GM10248 (cell line): Measurements from ENCODE around the gene FBXO30.

Source experiments
- CTCF ChIA-PET: fragments of 300-600 bp; sonication (Branson Sonifier 250); formaldehyde crosslinking; extraction: SDS; loops from one replicate; lab custom pipeline; 2021; ENCODE audit warnings: antibody characterized with exemption; lab: Yijun Ruan, JAX
- POLR2A ChIA-PET: fragments of 350-650 bp; sonication (Branson Sonifier 250); formaldehyde crosslinking; extraction: SDS; loops from one replicate; lab custom pipeline; 2020; ENCODE audit warnings: antibody characterized with exemption; lab: Yijun Ruan, JAX
- DNase-seq: peaks from one replicate; pipeline ENCODE4 v3.0.0; 2012; ENCODE audit errors: extremely low spot score
- CTCF ChIP-seq: IDR thresholded peaks from 2 replicates; pipeline ENCODE4 v1.5.1; 2012; ENCODE audit warnings: mild to moderate bottlenecking, low read depth; ENCODE audit errors: extremely low read depth, missing control alignments, control extremely low read depth

Gene FBXO30

GRCh38 chr6:145783796-145784195 lies 30.8 kb downstream of the FBXO30 start:
- ChIA-PET CTCF (interaction anchor here (1.6 kb wide), 2 partner anchors 10 to 25 kb away, joined by 3 to 7 read pairs; no protein-coding TSS in a partner anchor), POLR2A (no interaction called here)
- TF ChIP-seq CTCF: no peak
- no peak for DNase-seq

- ChIA-PET POLR2A (no interaction called here), CTCF (interaction anchor here (0.9 to 1.6 kb wide), 2 partner anchors 12 to 13 kb away, joined by 3 to 4 read pairs; no protein-coding TSS in a partner anchor)
- no peak for TF ChIP-seq CTCF
- no peak for DNase-seq
Measured at GRCh38 chr6:145772846-145773245, 41.7 kb downstream of the FBXO30 start.

- no peak for DNase-seq
- CTCF ChIA-PET: no interaction called here
- TF ChIP-seq CTCF: no peak
- POLR2A ChIA-PET: no interaction called here
Measured at GRCh38 chr6:145765449-145765848, 49.1 kb downstream of the FBXO30 start.

- POLR2A ChIA-PET: no interaction called here
- DNase-seq: no peak
- CTCF ChIA-PET: interaction anchor here (1.0 to 2.0 kb wide), 3 partner anchors 11 to 28 kb away, joined by 3 to 7 read pairs (median 3); partner anchors contain the start of gene EPM2A
- no peak for TF ChIP-seq CTCF
Measured at GRCh38 chr6:145763742-145764141, 50.9 kb downstream of the FBXO30 start.

- DNase-seq: no peak
- ChIA-PET POLR2A (no interaction called here), CTCF (interaction anchor here (0.9 to 1.4 kb wide), 3 partner anchors 10 to 126 kb away, joined by 3 read pairs; no protein-coding TSS in a partner anchor)
- TF ChIP-seq CTCF: no peak
Measured at GRCh38 chr6:145761584-145761983, 53.0 kb downstream of the FBXO30 start.

- no peak for DNase-seq
- no peak for TF ChIP-seq CTCF
- CTCF ChIA-PET: interaction anchor here (1.0 to 1.1 kb wide), 2 partner anchors 16 kb away, joined by 3 read pairs; no protein-coding TSS in a partner anchor
- POLR2A ChIA-PET: no interaction called here
Measured at GRCh38 chr6:145758113-145758512, 56.5 kb downstream of the FBXO30 start.
